Measurements from ENCODE around the gene CDC42BPB. TPM values are rescaled to one million over a fixed set of nuclear protein-coding genes. Genes with fewer than 3 reads are reported as not detected.

CDC42BPB gene
- total RNA-seq, 1 experiment from 2014 or later = 96.9 TPM

DNA sequence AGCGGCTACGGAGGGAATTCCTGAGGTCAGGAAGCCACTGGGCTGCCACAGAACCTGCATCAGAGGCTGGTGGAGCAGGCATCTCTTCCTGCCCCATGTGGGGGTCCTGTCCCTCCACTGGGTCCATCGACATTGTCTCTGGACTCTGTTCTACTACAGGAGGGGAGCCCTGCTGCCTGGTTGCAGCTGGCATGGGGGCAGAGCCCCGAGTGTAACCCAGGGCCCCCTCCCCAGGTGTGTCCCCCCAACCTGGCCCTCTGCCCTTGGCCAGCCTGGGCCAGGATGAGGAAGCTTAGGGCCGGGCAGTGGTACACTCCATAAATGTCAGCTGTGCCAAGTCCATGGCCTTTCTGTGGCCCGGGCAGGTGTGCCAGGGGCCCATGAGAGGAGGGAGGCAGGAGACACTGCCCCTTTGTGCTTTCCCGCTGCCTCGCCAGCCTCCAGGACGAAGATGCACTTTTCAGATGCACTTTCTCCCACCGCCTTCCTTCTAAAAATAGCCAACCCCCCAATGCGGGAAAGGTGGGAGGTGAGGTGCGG is 33.2 kb upstream of the CDC42BPB start:
- TF ChIP-seq NR1H2 (CRISPR knock-in tag; IDR thresholded peaks at IDR 0.05) (no peak), TP53 (CRISPR knock-in tag; IDR thresholded peaks at IDR 0.05) (0 out of 2 replicates have a peak, but pooled peaks have one; percentile 6)
- peak overlapping the region; percentile 63 for H3K4me3 Mint-ChIP-seq
- POLR2A ChIA-PET = no interaction called here
- H3K36me3 Mint-ChIP-seq = no peaks in the 10 kb centered on the region
- H3K27me3 Mint-ChIP-seq (ENCODE audit: low read depth) = peaks cover 10% of the 10 kb centered on the region
- no peaks in the 10 kb centered on the region for H3K9me3 Mint-ChIP-seq
- 0 out of 2 replicates have a peak, but pooled peaks cover 4% of the 10 kb centered on the region for H3K4me1 Mint-ChIP-seq
- no peak for ATAC-seq
- no peak for DNase-seq (ENCODE audit: low spot score)
- CTCF ChIA-PET = interaction anchor here (1.0 to 6.7 kb wide), 4 partner anchors 10 to 202 kb away, joined by 3 to 65 read pairs (median 4); no protein-coding TSS in a partner anchor
- H3K27ac Mint-ChIP-seq = no peak overlapping the region

- Mint-ChIP-seq H3K4me1 (0 out of 2 replicates have a peak, but pooled peaks cover 4% of the 10 kb centered on the region), H3K4me3 (no peak overlapping the region), H3K27ac (no peak overlapping the region), H3K9me3 (no peaks in the 10 kb centered on the region), H3K27me3 (ENCODE audit: low read depth) (peaks cover 17% of the 10 kb centered on the region), H3K36me3 (no peaks in the 10 kb centered on the region)
- TF ChIP-seq, protein P1, sequence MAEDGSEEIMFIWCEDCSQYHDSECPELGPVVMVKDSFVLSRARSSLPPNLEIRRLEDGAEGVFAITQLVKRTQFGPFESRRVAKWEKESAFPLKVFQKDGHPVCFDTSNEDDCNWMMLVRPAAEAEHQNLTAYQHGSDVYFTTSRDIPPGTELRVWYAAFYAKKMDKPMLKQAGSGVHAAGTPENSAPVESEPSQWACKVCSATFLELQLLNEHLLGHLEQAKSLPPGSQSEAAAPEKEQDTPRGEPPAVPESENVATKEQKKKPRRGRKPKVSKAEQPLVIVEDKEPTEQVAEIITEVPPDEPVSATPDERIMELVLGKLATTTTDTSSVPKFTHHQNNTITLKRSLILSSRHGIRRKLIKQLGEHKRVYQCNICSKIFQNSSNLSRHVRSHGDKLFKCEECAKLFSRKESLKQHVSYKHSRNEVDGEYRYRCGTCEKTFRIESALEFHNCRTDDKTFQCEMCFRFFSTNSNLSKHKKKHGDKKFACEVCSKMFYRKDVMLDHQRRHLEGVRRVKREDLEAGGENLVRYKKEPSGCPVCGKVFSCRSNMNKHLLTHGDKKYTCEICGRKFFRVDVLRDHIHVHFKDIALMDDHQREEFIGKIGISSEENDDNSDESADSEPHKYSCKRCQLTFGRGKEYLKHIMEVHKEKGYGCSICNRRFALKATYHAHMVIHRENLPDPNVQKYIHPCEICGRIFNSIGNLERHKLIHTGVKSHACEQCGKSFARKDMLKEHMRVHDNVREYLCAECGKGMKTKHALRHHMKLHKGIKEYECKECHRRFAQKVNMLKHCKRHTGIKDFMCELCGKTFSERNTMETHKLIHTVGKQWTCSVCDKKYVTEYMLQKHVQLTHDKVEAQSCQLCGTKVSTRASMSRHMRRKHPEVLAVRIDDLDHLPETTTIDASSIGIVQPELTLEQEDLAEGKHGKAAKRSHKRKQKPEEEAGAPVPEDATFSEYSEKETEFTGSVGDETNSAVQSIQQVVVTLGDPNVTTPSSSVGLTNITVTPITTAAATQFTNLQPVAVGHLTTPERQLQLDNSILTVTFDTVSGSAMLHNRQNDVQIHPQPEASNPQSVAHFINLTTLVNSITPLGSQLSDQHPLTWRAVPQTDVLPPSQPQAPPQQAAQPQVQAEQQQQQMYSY (CRISPR knock-in tag; IDR thresholded peaks at IDR 0.05) = no peak
- no peak for TF ChIP-seq FOXP4 (CRISPR knock-in tag; IDR thresholded peaks at IDR 0.05)
- no peak for ATAC-seq
- ChIA-PET POLR2A (no interaction called here), CTCF (interaction anchor here (6.7 kb wide), 1 partner anchor 15 kb away, joined by 65 read pairs; no protein-coding TSS in a partner anchor)
- no peak for DNase-seq (ENCODE audit: low spot score)
Measured at GRCh38 chr14:103089386-103090335, 32.3 kb upstream of the CDC42BPB start.

GRCh38 chr14:103088921-103089320 is 31.6 kb upstream of the CDC42BPB start:
- ATAC-seq (no peak), DNase-seq (ENCODE audit: low spot score) (no peak)
- no peaks in the 10 kb centered on the region for H3K36me3 Mint-ChIP-seq
- no peaks in the 10 kb centered on the region for H3K9me3 Mint-ChIP-seq
- ChIA-PET CTCF (interaction anchor here (6.7 kb wide), 1 partner anchor 16 kb away, joined by 65 read pairs; no protein-coding TSS in a partner anchor), POLR2A (no interaction called here)
- H3K4me3 Mint-ChIP-seq = no peak overlapping the region
- H3K4me1 Mint-ChIP-seq = 0 out of 2 replicates have a peak, but pooled peaks cover 4% of the 10 kb centered on the region
- no peak overlapping the region for H3K27ac Mint-ChIP-seq
- TF ChIP-seq SOX15 (CRISPR knock-in tag; IDR thresholded peaks at IDR 0.05) = no peak
- TF ChIP-seq, protein P2, sequence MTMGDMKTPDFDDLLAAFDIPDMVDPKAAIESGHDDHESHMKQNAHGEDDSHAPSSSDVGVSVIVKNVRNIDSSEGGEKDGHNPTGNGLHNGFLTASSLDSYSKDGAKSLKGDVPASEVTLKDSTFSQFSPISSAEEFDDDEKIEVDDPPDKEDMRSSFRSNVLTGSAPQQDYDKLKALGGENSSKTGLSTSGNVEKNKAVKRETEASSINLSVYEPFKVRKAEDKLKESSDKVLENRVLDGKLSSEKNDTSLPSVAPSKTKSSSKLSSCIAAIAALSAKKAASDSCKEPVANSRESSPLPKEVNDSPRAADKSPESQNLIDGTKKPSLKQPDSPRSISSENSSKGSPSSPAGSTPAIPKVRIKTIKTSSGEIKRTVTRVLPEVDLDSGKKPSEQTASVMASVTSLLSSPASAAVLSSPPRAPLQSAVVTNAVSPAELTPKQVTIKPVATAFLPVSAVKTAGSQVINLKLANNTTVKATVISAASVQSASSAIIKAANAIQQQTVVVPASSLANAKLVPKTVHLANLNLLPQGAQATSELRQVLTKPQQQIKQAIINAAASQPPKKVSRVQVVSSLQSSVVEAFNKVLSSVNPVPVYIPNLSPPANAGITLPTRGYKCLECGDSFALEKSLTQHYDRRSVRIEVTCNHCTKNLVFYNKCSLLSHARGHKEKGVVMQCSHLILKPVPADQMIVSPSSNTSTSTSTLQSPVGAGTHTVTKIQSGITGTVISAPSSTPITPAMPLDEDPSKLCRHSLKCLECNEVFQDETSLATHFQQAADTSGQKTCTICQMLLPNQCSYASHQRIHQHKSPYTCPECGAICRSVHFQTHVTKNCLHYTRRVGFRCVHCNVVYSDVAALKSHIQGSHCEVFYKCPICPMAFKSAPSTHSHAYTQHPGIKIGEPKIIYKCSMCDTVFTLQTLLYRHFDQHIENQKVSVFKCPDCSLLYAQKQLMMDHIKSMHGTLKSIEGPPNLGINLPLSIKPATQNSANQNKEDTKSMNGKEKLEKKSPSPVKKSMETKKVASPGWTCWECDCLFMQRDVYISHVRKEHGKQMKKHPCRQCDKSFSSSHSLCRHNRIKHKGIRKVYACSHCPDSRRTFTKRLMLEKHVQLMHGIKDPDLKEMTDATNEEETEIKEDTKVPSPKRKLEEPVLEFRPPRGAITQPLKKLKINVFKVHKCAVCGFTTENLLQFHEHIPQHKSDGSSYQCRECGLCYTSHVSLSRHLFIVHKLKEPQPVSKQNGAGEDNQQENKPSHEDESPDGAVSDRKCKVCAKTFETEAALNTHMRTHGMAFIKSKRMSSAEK (CRISPR knock-in tag; IDR thresholded peaks at IDR 0.05; ENCODE audit: borderline replicate concordance) = no peak
- TF ChIP-seq ZBTB43 (CRISPR knock-in tag; IDR thresholded peaks at IDR 0.05) = no peak
- TF ChIP-seq, protein P3, sequence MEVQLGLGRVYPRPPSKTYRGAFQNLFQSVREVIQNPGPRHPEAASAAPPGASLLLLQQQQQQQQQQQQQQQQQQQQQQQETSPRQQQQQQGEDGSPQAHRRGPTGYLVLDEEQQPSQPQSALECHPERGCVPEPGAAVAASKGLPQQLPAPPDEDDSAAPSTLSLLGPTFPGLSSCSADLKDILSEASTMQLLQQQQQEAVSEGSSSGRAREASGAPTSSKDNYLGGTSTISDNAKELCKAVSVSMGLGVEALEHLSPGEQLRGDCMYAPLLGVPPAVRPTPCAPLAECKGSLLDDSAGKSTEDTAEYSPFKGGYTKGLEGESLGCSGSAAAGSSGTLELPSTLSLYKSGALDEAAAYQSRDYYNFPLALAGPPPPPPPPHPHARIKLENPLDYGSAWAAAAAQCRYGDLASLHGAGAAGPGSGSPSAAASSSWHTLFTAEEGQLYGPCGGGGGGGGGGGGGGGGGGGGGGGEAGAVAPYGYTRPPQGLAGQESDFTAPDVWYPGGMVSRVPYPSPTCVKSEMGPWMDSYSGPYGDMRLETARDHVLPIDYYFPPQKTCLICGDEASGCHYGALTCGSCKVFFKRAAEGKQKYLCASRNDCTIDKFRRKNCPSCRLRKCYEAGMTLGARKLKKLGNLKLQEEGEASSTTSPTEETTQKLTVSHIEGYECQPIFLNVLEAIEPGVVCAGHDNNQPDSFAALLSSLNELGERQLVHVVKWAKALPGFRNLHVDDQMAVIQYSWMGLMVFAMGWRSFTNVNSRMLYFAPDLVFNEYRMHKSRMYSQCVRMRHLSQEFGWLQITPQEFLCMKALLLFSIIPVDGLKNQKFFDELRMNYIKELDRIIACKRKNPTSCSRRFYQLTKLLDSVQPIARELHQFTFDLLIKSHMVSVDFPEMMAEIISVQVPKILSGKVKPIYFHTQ (CRISPR knock-in tag; IDR thresholded peaks at IDR 0.05) = no peak
- TF ChIP-seq HMGA2 (CRISPR knock-in tag; IDR thresholded peaks at IDR 0.05) = no peak
- no peak for TF ChIP-seq NR1H2 (CRISPR knock-in tag; IDR thresholded peaks at IDR 0.05)
- H3K27me3 Mint-ChIP-seq (ENCODE audit: low read depth) = peaks cover 20% of the 10 kb centered on the region

Data from WTC11 (cell line).